HCT116 (cell line): ENCODE results near the gene GABRR2. TPM values are rescaled to one million over a fixed set of nuclear protein-coding genes. Genes with fewer than 3 reads are reported as not detected.
"Not testable (repeated sequence)": the region's sequence is repeated elsewhere in the genome, so short reads cannot be mapped to it uniquely, and the experiment has no call there.

ENCODE experiments used
- ATAC-seq: fragments of 200-7000 bp; cut with Tn5 transposase; 2 replicates; pipeline ENCODE4 v1.9.1; 2020; ENCODE audit warnings: mild to moderate bottlenecking, moderate library complexity
- BruUV-seq: library from RNA; stranded (reverse); fragments of 400-500 nt; replicated peaks from 2 replicates; lab custom pipeline; 2021; lab: Mats Ljungman, UMichigan
- CTCF ChIA-PET: fragments of 300-600 bp; sonication (Branson Sonifier 250); formaldehyde crosslinking; loops from one replicate; lab custom pipeline; 2021; ENCODE audit warnings: antibody characterized with exemption; lab: Charles Lee
- POLR2A ChIA-PET: fragments of 300-600, 350-600 bp; sonication (Branson Sonifier 250); formaldehyde crosslinking; loops from one replicate; lab custom pipeline; 2021; ENCODE audit warnings: antibody characterized with exemption; lab: Charles Lee
- RAD21 ChIA-PET, 2 experiments: fragments of 300-600 bp; sonication (Branson Sonifier 250); formaldehyde crosslinking; loops; one replicate each; lab custom pipeline; 2023; ENCODE audit warnings: low total read pairs in 2 of 2; ENCODE audit not compliant: uncharacterized antibody in 2 of 2, unreplicated experiment in 2 of 2, low non-redundant PET in 1 of 2; lab: Charles Lee
- DNase-seq: peaks from one replicate; pipeline ENCODE4 v3.0.0-alpha.2; 2010; ENCODE audit warnings: low read depth, low spot score
- H2AFZ ChIP-seq: fragments of 200-600 bp; shearing (Covaris generic), sonication (generic); 2 replicates; pipeline ENCODE4 v1.6.1; 2017; ENCODE audit warnings: low read depth, mixed run types, mixed read lengths, antibody characterized with exemption, low read length; ENCODE audit not compliant: poor library complexity, severe bottlenecking
- H3K27ac ChIP-seq: 2 replicates; pipeline ENCODE4 v1.5.1; 2012; ENCODE audit warnings: low read depth, low read length
- H3K27me3 ChIP-seq: fragments of 200-600 bp; sonication (generic); 2 replicates; pipeline ENCODE4 v1.6.1; 2016; ENCODE audit warnings: mixed run types, low read length, mixed read lengths; ENCODE audit not compliant: insufficient read depth
- H3K36me3 ChIP-seq, 2 experiments: fragments of 200-500 bp in 1 of 2; fragments of 200-600 bp in 1 of 2; sonication (Bioruptor generic) in 1 of 2; sonication (generic) in 1 of 2; 2 replicates each; pipeline versions ENCODE4 v1.5.1 to v1.6.1; 2014 to 2016; ENCODE audit warnings: low read length in 2 of 2, inconsistent platforms in 1 of 2, mixed read lengths in 1 of 2, mixed run types in 1 of 2; ENCODE audit not compliant: insufficient read depth in 2 of 2, control insufficient read depth in 1 of 2
- H3K4me1 ChIP-seq, 2 experiments: fragments of 200-600 bp in 1 of 2; sonication (generic) in 1 of 2; 2 replicates each; pipeline versions ENCODE4 v1.5.1 to v1.6.1; 2012 to 2017; ENCODE audit warnings: low read length in 2 of 2, inconsistent platforms in 1 of 2, mild to moderate bottlenecking in 1 of 2, mixed read lengths in 1 of 2, mixed run types in 1 of 2, moderate library complexity in 1 of 2; ENCODE audit not compliant: insufficient read depth in 2 of 2, control insufficient read depth in 1 of 2
- H3K4me2 ChIP-seq: fragments of 200-600 bp; sonication (generic); 2 replicates; pipeline ENCODE4 v1.6.1; 2017; ENCODE audit warnings: mixed run types, low read length, mixed read lengths
- H3K4me3 ChIP-seq, 2 experiments: fragments of 200-600 bp in 1 of 2; sonication (generic) in 1 of 2; replicated peaks in 1 of 2; 2 replicates each; pipeline ENCODE4 v1.5.1; 2011 to 2016; ENCODE audit warnings: low read length in 2 of 2, control low read depth in 1 of 2, low read depth in 1 of 2, mild to moderate bottlenecking in 1 of 2, mixed read lengths in 1 of 2, mixed run types in 1 of 2
- H3K79me2 ChIP-seq: fragments of 200-600 bp; sonication (generic); 2 replicates; pipeline ENCODE4 v1.6.1; 2017; ENCODE audit warnings: mild to moderate bottlenecking, mixed run types, low read length, moderate library complexity, mixed read lengths; ENCODE audit not compliant: insufficient read depth
- H3K9ac ChIP-seq: fragments of 200-600 bp; sonication (generic); 2 replicates; pipeline ENCODE4 v1.6.1; 2016; ENCODE audit warnings: low read length, mixed read lengths
- H3K9me2 ChIP-seq: fragments of 200-600 bp; sonication (generic), shearing (Covaris generic); 2 replicates; pipeline ENCODE4 v1.6.1; 2017; ENCODE audit warnings: mixed run types, mild to moderate bottlenecking, moderate library complexity; ENCODE audit not compliant: insufficient read depth
- H3K9me3 ChIP-seq, 2 experiments: fragments of 200-500 bp in 1 of 2; fragments of 200-600 bp in 1 of 2; sonication (Bioruptor generic) in 1 of 2; sonication (generic) in 1 of 2; 2 replicates each; pipeline ENCODE4 v1.6.1; 2014 to 2017; ENCODE audit warnings: low read length in 2 of 2, mixed read lengths in 2 of 2, inconsistent platforms in 1 of 2, low read depth in 1 of 2, mild to moderate bottlenecking in 1 of 2, mixed run types in 1 of 2, moderate library complexity in 1 of 2; ENCODE audit not compliant: control insufficient read depth in 1 of 2, insufficient read depth in 1 of 2
- H4K20me1 ChIP-seq: fragments of 200-600 bp; sonication (generic), shearing (Covaris generic); 2 replicates; pipeline ENCODE4 v1.6.1; 2017; ENCODE audit warnings: mixed run types, mild to moderate bottlenecking, moderate library complexity; ENCODE audit not compliant: insufficient read depth
- CTCF ChIP-seq, 3 experiments: fragments of 200-600 bp in 1 of 3; sonication (generic) in 1 of 3; IDR thresholded peaks in 2 of 3; conservative IDR thresholded peaks in 1 of 3; 2 replicates each; pipeline ENCODE4 v1.5.1; 2012 to 2017; ENCODE audit warnings: low read depth in 2 of 3, low read length in 2 of 3, antibody characterized with exemption in 1 of 3, borderline replicate concordance in 1 of 3, control low read depth in 1 of 3, mild to moderate bottlenecking in 1 of 3, mixed read lengths in 1 of 3, mixed run types in 1 of 3, moderate library complexity in 1 of 3; ENCODE audit not compliant: insufficient read depth in 1 of 3
- POLR2A ChIP-seq: IDR thresholded peaks from 2 replicates; pipeline ENCODE4 v1.7.0; 2011; ENCODE audit warnings: borderline replicate concordance; ENCODE audit not compliant: insufficient read depth, insufficient read length; ENCODE audit errors: extremely low read depth
- intact Hi-C: fragments of 100-400 bp; cut with micrococcal nuclease; formaldehyde crosslinking; loops from 2 replicates; pipeline ENCODE4 v1.10.0; 2022
- total RNA-seq: library from RNA; stranded (reverse); gene quantifications from one replicate; pipeline ENCODE4 v1.2.1, GENCODE V29; 2021; ENCODE audit not compliant: unreplicated experiment

Gene GABRR2
- total RNA-seq, 1 experiment from 2014 or later, result 0.57 TPM

- CTCF ChIA-PET, RAD21 ChIA-PET: not testable (repeated sequence)
Observed at GRCh38 chr6:89295116-89295515, 20.0 kb downstream of the GABRR2 start.

GRCh38 chr6:89291256-89291819 is 23.8 kb downstream of the GABRR2 start:
- Histone ChIP-seq H2AFZ (no peak overlapping the region), H3K4me3 (no peak overlapping the region), H3K79me2 (no peaks in the 10 kb centered on the region), H3K4me1 (no peaks in the 10 kb centered on the region), H3K27me3 (peaks cover 5% of the 10 kb centered on the region; the same call in 1 of the 2 replicates), H4K20me1 (no peaks in the 10 kb centered on the region), H3K4me2 (no peak overlapping the region), H3K9ac (no peak overlapping the region), H3K9me2 (no peaks in the 10 kb centered on the region), H3K9me3 (no peaks in the 10 kb centered on the region), H3K27ac (no peak overlapping the region), H3K36me3 (no peaks in the 10 kb centered on the region)
- ATAC-seq (peak; percentile 69; the same call in 1 of the 2 replicates), DNase-seq (no peak)
- POLR2A ChIA-PET, result no interaction called here
- TF ChIP-seq POLR2A (no peak), CTCF (IDR thresholded peaks at IDR 0.05 in 2 of 3, conservative IDR thresholded peaks at IDR 0.05 in 1 of 3; ENCODE audit: borderline replicate concordance in 1 of 3, insufficient read depth in 1 of 3, low read depth in 2 of 3, low read length in 2 of 3) (peak in 1 of 3 experiments; percentile 15; a peak in 1 of 6 replicates)
- CTCF ChIA-PET, result no interaction called here
- RAD21 ChIA-PET, result no interaction called here
- intact Hi-C loops, result no loop called here
- no TSS peak for BruUV-seq

More at GRCh38 chr6:89295116-89295515, 20.0 kb downstream of the GABRR2 start:
- H3K9me3 ChIP-seq, BruUV-seq, H3K4me2 ChIP-seq, H4K20me1 ChIP-seq, H3K36me3 ChIP-seq, POLR2A ChIA-PET, H3K27ac ChIP-seq, ATAC-seq, H3K9me2 ChIP-seq, DNase-seq, H3K4me3 ChIP-seq, H2AFZ ChIP-seq, H3K9ac ChIP-seq, H3K79me2 ChIP-seq: not testable (repeated sequence)
- Histone ChIP-seq H3K27me3 (peaks cover 11% of the 10 kb centered on the region; the same call in 1 of the 2 replicates), H3K4me1 (peaks cover 20 to 33% of the 10 kb centered on the region in 2 experiments)
- intact Hi-C loops, result loop anchor here (5.0 kb wide), 1 partner anchor 57 kb away; the partner anchor contains the start of gene UBE2J1
